Measurements from ENCODE around the gene TP53BP1.

Gene TP53BP1

GRCh38 chr15:43408789-43409188 is 84.2 kb downstream of the TP53BP1 start:
- Histone ChIP-seq H3K79me1 (ENCODE audit: low read depth, low read length) (no peaks in the 10 kb centered on the region), H3K4ac (ENCODE audit: low read length) (no peak overlapping the region), H4K91ac (ENCODE audit: low read depth, low read length, poor library complexity) (no peak overlapping the region), H3K23ac (ENCODE audit: low read depth, low read length, poor library complexity) (no peak overlapping the region), H3K9ac (ENCODE audit: low read depth, low read length, poor library complexity) (no peak overlapping the region), H3K36me3 (replicated peaks in 1 of 2; ENCODE audit: control insufficient read depth in 2 of 2, insufficient read depth in 2 of 2, low read length in 2 of 2) (peaks cover 48 to 100% of the 10 kb centered on the region in 2 donors), H2BK15ac (ENCODE audit: low read length) (no peak overlapping the region), H2AFZ (ENCODE audit: low read length) (no peak overlapping the region), H2BK120ac (ENCODE audit: low read depth, low read length) (no peak overlapping the region), H4K8ac (ENCODE audit: low read depth, low read length) (no peak overlapping the region), H3K18ac (ENCODE audit: low read length) (no peak overlapping the region), H2BK5ac (ENCODE audit: low read length) (no peak overlapping the region), H3K9me3 (replicated peaks in 1 of 2; ENCODE audit: control insufficient read depth in 2 of 2, insufficient read depth in 1 of 2, low read depth in 1 of 2, low read length in 2 of 2) (peaks cover 0 to 2% of the 10 kb centered on the region in 2 donors), H3K4me1 (ENCODE audit: control insufficient read depth in 2 of 2, insufficient read depth in 1 of 2, low read depth in 1 of 2, low read length in 2 of 2) (no peaks in the 10 kb centered on the region), H3K27me3 (ENCODE audit: control insufficient read depth in 3 of 3, insufficient read depth in 3 of 3, low read depth in 1 of 3, low read length in 3 of 3) (no peaks in the 10 kb centered on the region), H2AK5ac (ENCODE audit: low read depth, low read length) (no peak overlapping the region), H3K4me3 (ENCODE audit: low read length in 2 of 2) (no peak overlapping the region), H3K27ac (replicated peaks; ENCODE audit: low read length) (no peak overlapping the region), H3K4me2 (ENCODE audit: insufficient read depth, low read length, poor library complexity, severe bottlenecking) (no peak overlapping the region), H3K14ac (ENCODE audit: low read length) (no peak overlapping the region), H2BK12ac (ENCODE audit: low read length) (no peak overlapping the region)
- WGBS, 2 donors (ENCODE audit: extremely low coverage in 2 of 2, insufficient read length in 2 of 2, insufficient replicate concordance in 1 of 2): no CpG with 5 or more reads among the region's 4 CpGs
- no peak for DNase-seq (ENCODE audit: low spot score)

- Histone ChIP-seq H2BK12ac (ENCODE audit: low read length) (no peak overlapping the region), H3K9me3 (replicated peaks in 1 of 2; ENCODE audit: control insufficient read depth in 2 of 2, insufficient read depth in 1 of 2, low read depth in 1 of 2, low read length in 2 of 2) (no peaks in the 10 kb centered on the region), H3K79me1 (ENCODE audit: low read depth, low read length) (no peaks in the 10 kb centered on the region), H3K9ac (ENCODE audit: low read depth, low read length, poor library complexity) (no peak overlapping the region), H2AFZ (ENCODE audit: low read length) (no peak overlapping the region), H3K4ac (ENCODE audit: low read length) (no peak overlapping the region), H3K36me3 (replicated peaks in 1 of 2; ENCODE audit: control insufficient read depth in 2 of 2, insufficient read depth in 2 of 2, low read length in 2 of 2) (peaks cover 40 to 100% of the 10 kb centered on the region in 2 donors), H4K91ac (ENCODE audit: low read depth, low read length, poor library complexity) (no peak overlapping the region), H3K4me1 (ENCODE audit: control insufficient read depth in 2 of 2, insufficient read depth in 1 of 2, low read depth in 1 of 2, low read length in 2 of 2) (no peaks in the 10 kb centered on the region), H2BK15ac (ENCODE audit: low read length) (no peak overlapping the region), H3K4me2 (ENCODE audit: insufficient read depth, low read length, poor library complexity, severe bottlenecking) (no peak overlapping the region), H2AK5ac (ENCODE audit: low read depth, low read length) (no peak overlapping the region), H3K18ac (ENCODE audit: low read length) (no peak overlapping the region), H2BK5ac (ENCODE audit: low read length) (no peak overlapping the region), H4K8ac (ENCODE audit: low read depth, low read length) (no peak overlapping the region), H3K14ac (ENCODE audit: low read length) (no peak overlapping the region), H3K23ac (ENCODE audit: low read depth, low read length, poor library complexity) (no peak overlapping the region), H3K27me3 (ENCODE audit: control insufficient read depth in 3 of 3, insufficient read depth in 3 of 3, low read depth in 1 of 3, low read length in 3 of 3) (no peaks in the 10 kb centered on the region), H3K4me3 (ENCODE audit: low read length in 2 of 2) (no peak overlapping the region), H2BK120ac (ENCODE audit: low read depth, low read length) (no peak overlapping the region), H3K27ac (replicated peaks; ENCODE audit: low read length) (no peak overlapping the region)
- WGBS, 2 donors (ENCODE audit: extremely low coverage in 2 of 2, insufficient read length in 2 of 2, insufficient replicate concordance in 1 of 2): no CpG with 5 or more reads among the region's 2 CpGs
- DNase-seq (ENCODE audit: low spot score): no peak
Measured at GRCh38 chr15:43406808-43407207, 86.1 kb downstream of the TP53BP1 start.

- no peak overlapping the region for H4K91ac ChIP-seq (ENCODE audit: low read depth, low read length, poor library complexity)
- no peak overlapping the region for H3K4me2 ChIP-seq (ENCODE audit: insufficient read depth, low read length, poor library complexity, severe bottlenecking)
- H3K79me1 ChIP-seq (ENCODE audit: low read depth, low read length): no peaks in the 10 kb centered on the region
- WGBS, 2 donors (ENCODE audit: extremely low coverage in 2 of 2, insufficient read length in 2 of 2, insufficient replicate concordance in 1 of 2): no CpG with 5 or more reads among the region's 2 CpGs
- H3K18ac ChIP-seq (ENCODE audit: low read length): no peak overlapping the region
- no peak overlapping the region for H3K9ac ChIP-seq (ENCODE audit: low read depth, low read length, poor library complexity)
- H3K27ac ChIP-seq (replicated peaks; ENCODE audit: low read length): no peak overlapping the region
- no peaks in the 10 kb centered on the region for H3K9me3 ChIP-seq (replicated peaks in 1 of 2; ENCODE audit: control insufficient read depth in 2 of 2, insufficient read depth in 1 of 2, low read depth in 1 of 2, low read length in 2 of 2)
- no peak overlapping the region for H2BK12ac ChIP-seq (ENCODE audit: low read length)
- H2BK120ac ChIP-seq (ENCODE audit: low read depth, low read length): no peak overlapping the region
- peaks cover 42 to 100% of the 10 kb centered on the region in 2 donors for H3K36me3 ChIP-seq (replicated peaks in 1 of 2; ENCODE audit: control insufficient read depth in 2 of 2, insufficient read depth in 2 of 2, low read length in 2 of 2)
- H3K23ac ChIP-seq (ENCODE audit: low read depth, low read length, poor library complexity): no peak overlapping the region
- no peak overlapping the region for H2BK15ac ChIP-seq (ENCODE audit: low read length)
- H2AFZ ChIP-seq (ENCODE audit: low read length): no peak overlapping the region
- no peaks in the 10 kb centered on the region for H3K27me3 ChIP-seq (ENCODE audit: control insufficient read depth in 3 of 3, insufficient read depth in 3 of 3, low read depth in 1 of 3, low read length in 3 of 3)
- H2BK5ac ChIP-seq (ENCODE audit: low read length): no peak overlapping the region
- H3K4me1 ChIP-seq (ENCODE audit: control insufficient read depth in 2 of 2, insufficient read depth in 1 of 2, low read depth in 1 of 2, low read length in 2 of 2): no peaks in the 10 kb centered on the region
- no peak overlapping the region for H3K14ac ChIP-seq (ENCODE audit: low read length)
- H3K4me3 ChIP-seq (ENCODE audit: low read length in 2 of 2): no peak overlapping the region
- H2AK5ac ChIP-seq (ENCODE audit: low read depth, low read length): no peak overlapping the region
- H3K4ac ChIP-seq (ENCODE audit: low read length): no peak overlapping the region
- DNase-seq (ENCODE audit: low spot score): no peak
- H4K8ac ChIP-seq (ENCODE audit: low read depth, low read length): no peak overlapping the region
Measured at GRCh38 chr15:43406189-43406588, 86.8 kb downstream of the TP53BP1 start.

- Histone ChIP-seq H3K4me2 (ENCODE audit: insufficient read depth, low read length, poor library complexity, severe bottlenecking) (no peak overlapping the region), H2BK5ac (ENCODE audit: low read length) (no peak overlapping the region), H3K9ac (ENCODE audit: low read depth, low read length, poor library complexity) (no peak overlapping the region), H3K4ac (ENCODE audit: low read length) (no peak overlapping the region), H3K36me3 (replicated peaks in 1 of 2; ENCODE audit: control insufficient read depth in 2 of 2, insufficient read depth in 2 of 2, low read length in 2 of 2) (peaks cover 42 to 99% of the 10 kb centered on the region in 2 donors), H3K79me1 (ENCODE audit: low read depth, low read length) (no peaks in the 10 kb centered on the region), H3K9me3 (replicated peaks in 1 of 2; ENCODE audit: control insufficient read depth in 2 of 2, insufficient read depth in 1 of 2, low read depth in 1 of 2, low read length in 2 of 2) (no peaks in the 10 kb centered on the region), H2BK15ac (ENCODE audit: low read length) (no peak overlapping the region), H4K91ac (ENCODE audit: low read depth, low read length, poor library complexity) (no peak overlapping the region), H2AFZ (ENCODE audit: low read length) (no peak overlapping the region), H3K18ac (ENCODE audit: low read length) (no peak overlapping the region), H3K27ac (replicated peaks; ENCODE audit: low read length) (no peak overlapping the region), H2AK5ac (ENCODE audit: low read depth, low read length) (no peak overlapping the region), H4K8ac (ENCODE audit: low read depth, low read length) (no peak overlapping the region), H3K14ac (ENCODE audit: low read length) (no peak overlapping the region), H2BK120ac (ENCODE audit: low read depth, low read length) (no peak overlapping the region), H3K4me3 (ENCODE audit: low read length in 2 of 2) (no peak overlapping the region), H3K4me1 (ENCODE audit: control insufficient read depth in 2 of 2, insufficient read depth in 1 of 2, low read depth in 1 of 2, low read length in 2 of 2) (no peaks in the 10 kb centered on the region), H2BK12ac (ENCODE audit: low read length) (no peak overlapping the region), H3K27me3 (ENCODE audit: control insufficient read depth in 3 of 3, insufficient read depth in 3 of 3, low read depth in 1 of 3, low read length in 3 of 3) (no peaks in the 10 kb centered on the region), H3K23ac (ENCODE audit: low read depth, low read length, poor library complexity) (no peak overlapping the region)
- WGBS, 2 donors (ENCODE audit: extremely low coverage in 2 of 2, insufficient read length in 2 of 2, insufficient replicate concordance in 1 of 2): no CpG with 5 or more reads among the region's 5 CpGs
- DNase-seq (ENCODE audit: low spot score): no peak
Measured at GRCh38 chr15:43404130-43404529, 88.8 kb downstream of the TP53BP1 start.
